Tibial artery (tissue), 4 donors: ENCODE results near the gene GID8.

Experiments
- DNase-seq, 2 donors: peaks; one replicate each; pipeline ENCODE4 v3.0.0-alpha.2; 2019
- H3K27ac ChIP-seq, 2 donors: fragments of 200-600 bp; sonication (generic) in 1 of 2; 1 replicate in 1 of 2; 2 replicates in 1 of 2; pipeline ENCODE4 v1.5.1; 2018 to 2019; ENCODE audit warnings: mild to moderate bottlenecking in 1 of 2
- H3K27me3 ChIP-seq, 2 donors: fragments of 200-600 bp; sonication (generic) in 1 of 2; one replicate each; pipeline versions ENCODE4 v1.5.1 to v1.6.0; 2016 to 2019
- H3K36me3 ChIP-seq, 3 donors: fragments of 200-600 bp; sonication (generic) in 2 of 3; one replicate each; pipeline ENCODE4 v1.5.1; 2016 to 2019; ENCODE audit warnings: mild to moderate bottlenecking in 2 of 3
- H3K4me1 ChIP-seq, 4 donors: fragments of 200-600 bp; sonication (generic) in 2 of 4; 1 replicate in 3 of 4; 2 replicates in 1 of 4; pipeline ENCODE4 v1.5.1; 2016 to 2019
- H3K4me3 ChIP-seq, 2 donors: fragments of 200-600 bp; sonication (generic) in 1 of 2; 1 replicate in 1 of 2; 2 replicates in 1 of 2; pipeline ENCODE4 v1.5.1; 2018 to 2019; ENCODE audit warnings: mild to moderate bottlenecking in 2 of 2
- H3K9me3 ChIP-seq, 3 donors: fragments of 200-600 bp; sonication (generic) in 1 of 3; one replicate each; pipeline ENCODE4 v1.5.1; 2016 to 2019
- CTCF ChIP-seq, 2 experiments: fragments of 200-600 bp in 1 of 2; fragments of 450-650 bp in 1 of 2; IDR thresholded peaks; one replicate each; pipeline ENCODE4 v1.5.1; 2017 to 2019; ENCODE audit warnings: antibody characterized with exemption in 2 of 2, mild to moderate bottlenecking in 1 of 2, moderate library complexity in 1 of 2
- intact Hi-C: fragments of 100-400 bp; cut with DNase I; formaldehyde crosslinking; loops from one replicate; pipeline ENCODE4 v1.15.0; 2023; ENCODE audit warnings: low total_unique reads

Gene GID8

GRCh38 chr20:62978561-62978943 is 40.6 kb downstream of the GID8 start:
- Histone ChIP-seq H3K27ac (no peak overlapping the region), H3K27me3 (peaks cover 0 to 100% of the 10 kb centered on the region in 2 donors), H3K4me3 (no peak overlapping the region), H3K4me1 (no peaks in the 10 kb centered on the region), H3K9me3 (no peaks in the 10 kb centered on the region), H3K36me3 (no peaks in the 10 kb centered on the region)
- intact Hi-C loops = no loop called here
- no peak for TF ChIP-seq CTCF (IDR thresholded peaks at IDR 0.05)
- DNase-seq = no peak

DNA sequence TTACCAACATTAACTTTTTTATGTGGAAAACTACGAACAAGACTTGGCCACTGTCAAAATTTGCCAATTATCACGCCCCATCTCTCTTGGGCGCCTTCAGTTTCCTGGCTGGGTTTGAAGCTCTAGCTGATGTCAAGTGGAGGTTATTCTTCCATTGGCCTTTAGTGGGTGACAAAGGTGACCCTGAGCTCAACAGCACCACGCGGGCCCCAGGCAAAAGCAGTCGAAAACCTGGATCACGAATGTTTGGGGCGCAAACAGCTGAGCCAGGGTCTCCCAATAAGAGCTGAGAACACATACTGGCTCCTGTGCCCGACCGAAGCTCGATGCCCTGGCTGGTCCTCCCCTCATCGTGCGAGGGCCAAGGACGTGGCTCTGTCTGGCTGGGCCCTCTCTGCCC is 41.4 kb downstream of the GID8 start:
- intact Hi-C loops = no loop called here
- no peaks in the 10 kb centered on the region for H3K9me3 ChIP-seq
- no peak for TF ChIP-seq CTCF (IDR thresholded peaks at IDR 0.05)
- H3K27me3 ChIP-seq = peaks cover 0 to 99% of the 10 kb centered on the region in 2 donors
- H3K36me3 ChIP-seq = no peaks in the 10 kb centered on the region
- no peaks in the 10 kb centered on the region for H3K4me1 ChIP-seq
- H3K4me3 ChIP-seq = no peak overlapping the region
- DNase-seq = no peak
- no peak overlapping the region for H3K27ac ChIP-seq

GRCh38 chr20:62979876-62980373 is 42.0 kb downstream of the GID8 start:
- Histone ChIP-seq H3K9me3 (no peaks in the 10 kb centered on the region), H3K36me3 (no peaks in the 10 kb centered on the region), H3K4me1 (no peaks in the 10 kb centered on the region), H3K27me3 (peaks cover 0 to 99% of the 10 kb centered on the region in 2 donors), H3K4me3 (no peak overlapping the region), H3K27ac (no peak overlapping the region)
- no peak for DNase-seq
- intact Hi-C loops = no loop called here
- no peak for TF ChIP-seq CTCF (IDR thresholded peaks at IDR 0.05)

DNA sequence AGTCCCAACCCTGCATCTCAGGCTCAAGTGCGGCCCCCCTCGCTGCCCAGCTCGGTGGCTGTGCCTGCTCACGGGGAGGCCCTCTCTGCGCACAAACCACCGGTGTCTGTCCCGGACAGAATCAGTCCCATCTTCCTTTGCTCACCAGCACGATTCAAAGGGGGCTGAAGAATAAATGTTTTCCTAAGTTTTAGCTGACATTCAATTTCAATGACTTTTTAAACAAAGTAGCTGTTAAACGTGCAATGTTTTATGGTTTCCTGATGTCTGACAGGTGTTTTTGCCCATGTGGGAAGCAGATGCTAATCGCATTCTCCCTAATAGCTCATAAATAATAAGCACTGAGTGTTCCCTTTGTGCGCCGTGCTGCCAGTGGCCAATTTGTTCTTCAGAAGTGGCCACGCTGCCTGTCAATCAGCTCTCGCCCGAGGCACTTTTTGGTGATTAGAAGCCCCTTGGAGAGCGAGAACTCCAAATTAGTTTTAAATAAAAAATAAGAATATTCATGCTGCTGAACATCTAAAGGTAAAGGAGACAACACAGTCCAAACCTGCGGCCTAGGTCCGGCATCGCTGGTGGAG is 42.5 kb downstream of the GID8 start:
- Histone ChIP-seq H3K27ac (no peak overlapping the region), H3K4me3 (no peak overlapping the region), H3K9me3 (no peaks in the 10 kb centered on the region), H3K27me3 (peaks cover 0 to 99% of the 10 kb centered on the region in 2 donors), H3K36me3 (no peaks in the 10 kb centered on the region), H3K4me1 (no peaks in the 10 kb centered on the region)
- intact Hi-C loops = no loop called here
- TF ChIP-seq CTCF (IDR thresholded peaks at IDR 0.05) = no peak
- DNase-seq = no peak

DNA sequence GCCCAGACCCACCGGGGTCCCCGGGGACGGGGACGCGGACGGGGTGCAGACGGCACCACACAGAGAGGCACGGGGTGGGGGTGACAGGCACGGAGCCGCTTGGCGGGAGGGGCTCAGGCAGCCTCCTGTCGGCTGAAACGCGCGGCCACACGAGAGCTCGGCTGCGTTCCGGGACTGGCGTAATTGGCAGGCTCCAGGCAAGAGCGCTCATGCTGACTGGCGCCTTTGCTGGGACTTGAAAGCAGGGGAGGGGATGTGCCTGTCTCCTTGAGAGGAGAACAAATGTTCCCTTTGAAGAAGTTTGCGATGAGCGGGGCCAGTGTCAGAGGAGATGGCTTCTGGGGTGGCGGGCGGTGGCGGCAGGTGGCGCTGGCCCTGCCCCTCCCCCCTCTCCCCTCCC is 43.0 kb downstream of the GID8 start:
- Histone ChIP-seq H3K36me3 (no peaks in the 10 kb centered on the region), H3K27ac (no peak overlapping the region), H3K4me3 (no peak overlapping the region), H3K9me3 (no peaks in the 10 kb centered on the region), H3K27me3 (peaks cover 0 to 99% of the 10 kb centered on the region in 2 donors), H3K4me1 (no peaks in the 10 kb centered on the region)
- no peak for TF ChIP-seq CTCF (IDR thresholded peaks at IDR 0.05)
- intact Hi-C loops = no loop called here
- DNase-seq = no peak
